GM12878 (cell line): ENCODE results near the gene IRAK3. TPM values are rescaled to one million over a fixed set of nuclear protein-coding genes. Genes with fewer than 3 reads are reported as not detected.

Experiments
- ATAC-seq: fragments of 200-7000 bp; cut with Tn5 transposase; 3 replicates; pipeline ENCODE4 v1.9.1; 2020; ENCODE audit warnings: mild to moderate bottlenecking, moderate library complexity
- BruUV-seq: library from RNA; stranded (reverse); fragments of 400-500 nt; replicated peaks from 2 replicates; lab custom pipeline; 2021; lab: Mats Ljungman, UMichigan
- CTCF ChIA-PET: fragments of 300-600 bp; sonication (Branson Sonifier 250); formaldehyde crosslinking; extraction: SDS; loops from one replicate; lab custom pipeline; 2021; ENCODE audit warnings: inconsistent platforms; lab: Yijun Ruan, JAX
- POLR2A ChIA-PET: fragments of 350-600 bp; formaldehyde crosslinking; extraction: SDS; loops from one replicate; lab custom pipeline; 2021; ENCODE audit warnings: inconsistent platforms; lab: Charles Lee
- RAD21 ChIA-PET: fragments of 300-600 bp; sonication (Branson Sonifier 250); formaldehyde crosslinking; loops from one replicate; lab custom pipeline; 2023; ENCODE audit warnings: antibody characterized with exemption; ENCODE audit not compliant: unreplicated experiment; lab: Charles Lee
- SMC1A ChIA-PET: fragments of 300-600 bp; sonication (Branson Sonifier 250); formaldehyde crosslinking; loops from one replicate; lab custom pipeline; 2023; ENCODE audit not compliant: unreplicated experiment, uncharacterized antibody; lab: Charles Lee
- DNase-seq: peaks from one replicate; pipeline ENCODE4 v3.0.0-alpha.2; 2011; ENCODE audit warnings: low read depth, low spot score
- FAIRE-seq: peaks from 3 replicates; lab custom pipeline; 2011; peaks lifted over from hg19 to GRCh38; lab: Jason Lieb, UNC
- H2AFZ ChIP-seq: 2 replicates; pipeline ENCODE4 v1.6.0; 2011; ENCODE audit warnings: low read depth, low read length, control low read depth; ENCODE audit not compliant: control insufficient read depth
- H3K27ac ChIP-seq: 2 replicates; pipeline ENCODE4 v1.5.1; 2011; ENCODE audit warnings: control low read depth; ENCODE audit not compliant: control insufficient read depth, insufficient read depth
- H3K27me3 ChIP-seq, 2 experiments: replicated peaks in 1 of 2; 2 replicates each; pipeline versions ENCODE4 v1.6.0 to v1.6.1; 2011; ENCODE audit warnings: low read length in 1 of 2; ENCODE audit not compliant: control insufficient read depth in 2 of 2, insufficient read depth in 2 of 2
- H3K36me3 ChIP-seq, 2 experiments: 2 replicates each; pipeline ENCODE4 v1.5.1; 2011; ENCODE audit warnings: low read length in 1 of 2; ENCODE audit not compliant: control insufficient read depth in 2 of 2, insufficient read depth in 2 of 2
- H3K4me1 ChIP-seq: 2 replicates; pipeline ENCODE4 v1.6.1; 2011; ENCODE audit warnings: mild to moderate bottlenecking, low read length, moderate library complexity, mixed read lengths; ENCODE audit not compliant: control insufficient read depth, insufficient read depth
- H3K4me2 ChIP-seq: 2 replicates; pipeline ENCODE4 v1.6.0; 2011; ENCODE audit warnings: control low read depth; ENCODE audit not compliant: control insufficient read depth, insufficient read depth
- H3K4me3 ChIP-seq: fragments of 200-600 bp; sonication (generic); 2 replicates; pipeline ENCODE4 v1.5.1; 2016
- H3K79me2 ChIP-seq: 2 replicates; pipeline ENCODE4 v1.6.0; 2011; ENCODE audit warnings: low read length; ENCODE audit not compliant: control insufficient read depth, insufficient read depth
- H3K9ac ChIP-seq: 2 replicates; pipeline ENCODE4 v1.8.0; 2011; ENCODE audit warnings: low read length, control low read depth, mixed read lengths; ENCODE audit not compliant: control insufficient read depth, insufficient read depth
- H3K9me3 ChIP-seq: replicated peaks from 3 replicates; pipeline ENCODE4 v1.5.1; 2011; ENCODE audit warnings: mild to moderate bottlenecking, low read length; ENCODE audit not compliant: control insufficient read depth, insufficient read depth
- H4K20me1 ChIP-seq: 2 replicates; pipeline ENCODE4 v1.6.0; 2011; ENCODE audit not compliant: control insufficient read depth, insufficient read depth
- ATF7 ChIP-seq: fragments of 450-650 bp; IDR thresholded peaks from 2 replicates; pipeline ENCODE4 v1.6.1; 2016; ENCODE audit warnings: low read depth, mild to moderate bottlenecking
- SPI1 ChIP-seq: IDR thresholded peaks from 2 replicates; pipeline ENCODE4 v1.6.1; 2011; ENCODE audit warnings: low read depth, mild to moderate bottlenecking, low read length, moderate library complexity, borderline replicate concordance; ENCODE audit not compliant: insufficient read depth
- SREBF2 ChIP-seq: IDR thresholded peaks from 2 replicates; pipeline ENCODE4 v1.6.1; 2012; ENCODE audit warnings: mild to moderate bottlenecking, low read length
- ZSCAN29 ChIP-seq: fragments of 450-650 bp; IDR thresholded peaks from 2 replicates; pipeline ENCODE4 v1.6.1; 2017; ENCODE audit warnings: mild to moderate bottlenecking, moderate library complexity
- WGBS: methylation state at CpG from one replicate; pipeline ENCODE4 v1.1.6; 2016; ENCODE audit warnings: low lambda C conversion rate; ENCODE audit not compliant: insufficient replicate concordance, insufficient coverage; ENCODE audit errors: missing lambda C conversion rate; 5-methylcytosine and 5-hydroxymethylcytosine counted together
- in situ Hi-C: fragments of 300-500 bp; cut with MboI; formaldehyde crosslinking; loops from 9 replicates; pipeline ENCODE4 v1.14.3; 2018; ENCODE audit warnings: mixed read lengths
- intact Hi-C: fragments of 100-400 bp; cut with micrococcal nuclease; formaldehyde crosslinking; loops from one replicate; pipeline ENCODE4 v1.14.2; 2022; ENCODE audit not compliant: unreplicated experiment
- polyA plus RNA-seq, 11 experiments: library from polyadenylated mRNA; depleted of rRNA in 4 of 11; unstranded in 6 of 11; stranded (reverse) in 5 of 11; fragments of >200 nt; fragmentation: Nextera tagmentation in 4 of 11; fragmentation: Illumina TruSeq in 1 of 11; extraction: Ambion mirVana in 4 of 11; extraction: Trizol in 1 of 11; gene quantifications; 1 replicate in 1 of 11; 2 replicates in 10 of 11; pipeline versions ENCODE4 v1.2.1 to v1.2.3, GENCODE V29; 2011 to 2016; ENCODE audit warnings: inconsistent platforms in 2 of 11, missing spikeins in 2 of 11, low read depth in 1 of 11
- total RNA-seq, 4 experiments: library from RNA; depleted of rRNA in 3 of 4; stranded (reverse); fragments of >200 nt in 3 of 4; fragmentation: Illumina TruSeq in 1 of 4; extraction: Trizol in 1 of 4; gene quantifications; 2 replicates each; pipeline versions ENCODE4 v1.2.1 to v1.2.3, GENCODE V29; 2013 to 2021

Gene IRAK3
- total and polyA plus RNA-seq, 10 of the 15 experiments (the other 5 are each of a cell fraction or from before 2014, with no cell fraction given): 1.4 to 14.1 (median 5.4) TPM

- no peak for DNase-seq
- ChIA-PET POLR2A (interaction anchor here (0.9 to 2.3 kb wide), 3 partner anchors 31 to 45 kb away, joined by 3 to 8 read pairs (median 3); no protein-coding TSS in a partner anchor), CTCF (interaction anchor here (0.9 to 1.4 kb wide), 4 partner anchors 33 to 175 kb away, joined by 3 to 4 read pairs (median 3); partner anchors contain the start of gene TMBIM4), SMC1A (interaction anchor here (0.9 to 1.9 kb wide), 10 partner anchors 9 to 234 kb away, joined by 3 to 7 read pairs (median 4); partner anchors contain the start of gene TMBIM4), RAD21 (interaction anchor here (0.6 to 4.1 kb wide), 5 partner anchors 33 to 106 kb away, joined by 3 to 17 read pairs (median 3); partner anchors contain the start of genes LLPH and TMBIM4)
- intact Hi-C loops: no loop called here
- Histone ChIP-seq H3K9ac (no peak overlapping the region), H4K20me1 (no peaks in the 10 kb centered on the region), H3K79me2 (no peaks in the 10 kb centered on the region), H3K9me3 (no peaks in the 10 kb centered on the region), H3K36me3 (no peaks in the 10 kb centered on the region), H3K4me2 (no peak overlapping the region), H3K27ac (no peak overlapping the region), H3K27me3 (no peaks in the 10 kb centered on the region), H3K4me3 (no peak overlapping the region), H2AFZ (0 out of 2 replicates have a peak overlapping the region, but pooled peaks have one; percentile 8), H3K4me1 (peaks cover 8% of the 10 kb centered on the region; the same call in 1 of the 2 replicates)
- 69% methylated on average over 2 of the region's 2 CpGs for WGBS
- ATAC-seq: no peak
- TF ChIP-seq ATF7 (peak; percentile 31; the same call in 1 of the 2 replicates), SPI1 (0 out of 2 replicates have a peak, but pooled peaks have one; percentile 24), SREBF2 (no peak)
- FAIRE-seq: no peak
- in situ Hi-C loops: no loop called here
- BruUV-seq: no TSS peak
Measured at GRCh38 chr12:66236969-66237368, 48.0 kb downstream of the IRAK3 start.

DNA sequence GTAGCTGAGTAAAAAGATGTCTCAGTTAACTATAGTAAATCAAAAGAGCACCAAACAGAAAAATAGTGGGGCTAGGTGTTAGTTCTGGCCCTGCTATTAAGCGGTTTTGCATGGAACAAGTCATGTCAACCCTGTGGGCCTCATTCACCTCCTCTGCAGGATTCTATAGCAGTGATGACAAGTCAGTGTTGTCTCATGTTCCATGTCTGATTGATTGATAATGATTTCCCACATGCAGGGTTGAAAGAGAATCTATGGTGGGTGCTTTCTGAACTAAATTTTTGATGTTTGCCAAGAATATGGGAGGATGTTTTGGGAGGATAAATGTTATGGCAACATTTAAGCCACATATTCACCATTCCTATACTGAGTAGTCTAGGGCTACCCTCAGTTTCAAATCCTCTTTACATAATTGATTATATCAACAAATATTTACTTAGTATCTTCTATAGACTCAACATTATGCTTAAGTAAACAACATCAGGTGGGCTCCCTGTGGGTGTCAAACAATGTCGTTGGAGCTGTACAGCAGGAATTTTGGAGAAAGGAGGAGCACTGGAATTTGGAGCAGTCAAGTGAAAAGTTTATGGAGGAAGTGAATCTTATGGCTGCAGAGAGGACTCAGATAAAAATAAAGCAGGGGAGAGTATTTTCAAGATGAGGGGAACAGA is 48.6 kb downstream of the IRAK3 start:
- ChIA-PET RAD21 (interaction anchor here (0.8 to 4.1 kb wide), 3 partner anchors 32 to 106 kb away, joined by 3 to 17 read pairs (median 3); partner anchors contain the start of gene LLPH), SMC1A (interaction anchor here (0.6 to 1.9 kb wide), 8 partner anchors 9 to 235 kb away, joined by 3 to 7 read pairs (median 5); partner anchors contain the start of gene TMBIM4), CTCF (interaction anchor here (0.9 to 1.4 kb wide), 4 partner anchors 33 to 69 kb away, joined by 3 to 4 read pairs (median 3); partner anchors contain the start of gene TMBIM4), POLR2A (interaction anchor here (0.9 to 1.6 kb wide), 2 partner anchors 30 to 46 kb away, joined by 3 read pairs; no protein-coding TSS in a partner anchor)
- WGBS: 35% methylated on average over 2 of the region's 2 CpGs
- ATAC-seq (no peak), DNase-seq (no peak), FAIRE-seq (no peak)
- no peaks in the 10 kb centered on the region for H4K20me1 ChIP-seq
- no peak overlapping the region for H3K4me3 ChIP-seq
- peaks cover 8% of the 10 kb centered on the region; the same call in 1 of the 2 replicates for H3K4me1 ChIP-seq
- no peak overlapping the region for H2AFZ ChIP-seq
- no peak overlapping the region for H3K9ac ChIP-seq
- intact Hi-C loops: no loop called here
- no peaks in the 10 kb centered on the region for H3K79me2 ChIP-seq
- TF ChIP-seq SPI1 (0 out of 2 replicates have a peak, but pooled peaks have one; percentile 30), ZSCAN29 (no peak)
- no peaks in the 10 kb centered on the region for H3K27me3 ChIP-seq
- BruUV-seq: no TSS peak
- no peak overlapping the region for H3K4me2 ChIP-seq
- no peaks in the 10 kb centered on the region for H3K36me3 ChIP-seq
- H3K9me3 ChIP-seq: no peaks in the 10 kb centered on the region
- in situ Hi-C loops: no loop called here
- no peak overlapping the region for H3K27ac ChIP-seq
